Dedifferentiated amniotic fluid mesenchymal stem cell (primary cell): ENCODE measurements around the gene JARID2.

Source experiments
- DNase-seq: peaks from one replicate; pipeline ENCODE4 v3.0.0-alpha.2; 2016; ENCODE audit errors: extremely low spot score

The JARID2 gene

GRCh38 chr6:15507221-15507620 lies 261.4 kb downstream of the JARID2 start:
- DNase-seq: no peak

DNA sequence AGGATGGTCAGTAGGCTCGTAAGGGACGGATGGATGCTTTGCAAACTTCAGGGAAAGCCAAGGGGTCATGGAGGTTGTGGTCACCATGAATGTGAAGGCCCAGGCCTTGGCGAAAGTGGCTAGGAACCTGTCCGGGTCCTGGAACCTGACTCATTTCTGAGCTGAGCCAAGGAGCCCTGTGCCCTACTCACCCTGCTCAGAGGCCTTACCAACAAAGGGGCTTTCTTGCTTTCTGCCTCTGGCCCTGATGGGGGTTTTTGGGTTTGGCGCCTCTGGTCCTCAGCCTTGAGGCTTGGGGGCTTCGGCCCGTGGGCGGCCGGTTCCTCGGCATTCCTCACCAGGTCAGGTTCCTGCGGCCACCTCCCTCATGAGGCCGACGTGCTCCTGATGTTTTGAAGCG lies 261.9 kb downstream of the JARID2 start:
- DNase-seq: no peak

DNA sequence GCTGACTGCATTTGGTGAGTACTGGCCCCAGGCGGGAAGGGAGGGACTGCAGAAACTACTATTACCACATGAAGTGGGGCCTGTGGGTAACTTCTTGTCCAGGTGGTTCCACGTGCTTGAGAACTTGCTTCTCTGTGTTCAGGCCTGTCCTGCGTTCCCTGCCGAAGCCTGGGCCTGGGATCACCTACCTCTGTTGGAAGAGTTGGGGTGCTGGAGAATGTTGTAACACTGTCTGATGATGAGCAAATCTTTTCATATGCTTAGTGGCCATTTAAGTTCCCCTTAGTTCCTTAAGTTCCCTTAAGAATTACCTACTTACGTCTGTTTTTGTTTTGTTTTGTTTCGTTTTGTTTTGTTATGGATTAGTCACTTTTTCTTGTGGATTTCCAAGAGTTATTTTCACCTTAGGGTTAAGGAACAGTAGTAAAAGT lies 262.6 kb downstream of the JARID2 start:
- no peak for DNase-seq

GRCh38 chr6:15508931-15509330 lies 263.1 kb downstream of the JARID2 start:
- DNase-seq: no peak

- DNase-seq: no peak
These were observed 263.6 kb downstream of the JARID2 start for GRCh38 chr6:15509335-15509933.

GRCh38 chr6:15510121-15510520 lies 264.3 kb downstream of the JARID2 start:
- no peak for DNase-seq

DNA sequence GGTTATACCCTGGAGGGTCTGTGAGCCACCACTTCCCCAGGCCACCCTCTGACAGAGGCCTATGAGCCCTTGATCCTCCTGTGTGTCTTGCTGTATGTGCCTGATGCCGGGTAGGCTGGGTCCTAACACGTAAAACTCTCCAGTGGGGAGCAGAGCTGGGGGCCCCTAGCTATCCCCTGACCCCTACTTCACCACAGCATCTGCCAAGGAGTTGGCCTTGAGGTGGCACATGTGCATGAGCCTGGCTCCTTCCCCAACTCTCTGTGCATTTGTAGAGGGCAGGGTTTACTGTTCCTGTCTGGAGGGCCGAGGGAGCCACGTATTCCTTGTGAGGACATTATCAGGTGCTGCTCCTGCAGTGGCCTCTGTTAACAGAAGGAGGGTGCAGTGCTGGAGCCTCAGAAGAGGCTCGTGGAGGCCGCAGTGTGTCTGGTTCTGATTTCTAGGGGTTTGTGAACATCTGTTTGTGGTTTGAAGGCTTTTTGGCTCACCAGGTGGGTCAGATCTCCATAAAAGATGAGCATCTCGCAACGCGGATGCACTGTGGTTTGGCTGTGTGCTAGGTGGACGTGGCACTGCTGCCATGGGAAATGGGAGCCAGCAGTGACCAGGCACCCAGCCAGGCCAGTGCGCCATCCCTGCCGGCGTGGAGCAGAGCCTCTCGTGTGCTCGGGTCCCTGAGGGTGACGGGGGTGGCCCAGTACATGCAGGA lies 264.8 kb downstream of the JARID2 start:
- no peak for DNase-seq

- DNase-seq: no peak
These were observed 265.6 kb downstream of the JARID2 start for GRCh38 chr6:15511248-15512125.

GRCh38 chr6:15512126-15512525 lies 266.3 kb downstream of the JARID2 start:
- no peak for DNase-seq

GRCh38 chr6:15512721-15513120 lies 266.9 kb downstream of the JARID2 start:
- no peak for DNase-seq

DNA sequence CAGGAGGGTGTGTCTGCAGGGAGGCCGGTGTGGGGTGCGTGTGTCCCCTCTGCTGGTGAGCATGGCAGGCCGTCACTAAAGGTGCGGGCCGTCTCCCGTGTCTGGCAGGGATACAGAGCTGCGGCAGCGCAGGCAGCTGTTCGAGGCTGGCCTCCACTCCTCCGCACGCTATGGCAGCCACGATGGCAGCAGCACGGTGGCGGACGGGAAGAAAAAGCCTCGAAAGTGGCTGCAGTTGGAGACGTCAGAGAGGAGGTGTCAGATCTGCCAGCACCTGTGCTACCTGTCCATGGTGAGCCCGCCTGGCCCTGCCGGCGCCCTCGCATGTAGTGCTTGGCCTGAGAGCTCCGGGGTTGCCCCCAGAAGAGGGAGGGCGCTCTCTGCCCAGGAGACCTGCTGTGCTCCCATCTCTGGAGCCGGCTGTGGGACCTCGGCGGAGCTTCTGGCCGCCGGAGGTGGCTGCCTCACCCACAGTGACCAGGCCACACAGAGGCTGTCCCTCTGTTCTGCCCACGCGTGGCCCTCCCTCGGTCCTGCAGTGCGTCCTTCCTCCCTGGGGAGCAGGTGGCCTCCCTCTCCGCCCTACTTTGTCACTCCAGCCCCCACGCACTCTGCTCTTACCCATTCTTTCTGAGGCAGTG lies 267.4 kb downstream of the JARID2 start:
- no peak for DNase-seq

DNA sequence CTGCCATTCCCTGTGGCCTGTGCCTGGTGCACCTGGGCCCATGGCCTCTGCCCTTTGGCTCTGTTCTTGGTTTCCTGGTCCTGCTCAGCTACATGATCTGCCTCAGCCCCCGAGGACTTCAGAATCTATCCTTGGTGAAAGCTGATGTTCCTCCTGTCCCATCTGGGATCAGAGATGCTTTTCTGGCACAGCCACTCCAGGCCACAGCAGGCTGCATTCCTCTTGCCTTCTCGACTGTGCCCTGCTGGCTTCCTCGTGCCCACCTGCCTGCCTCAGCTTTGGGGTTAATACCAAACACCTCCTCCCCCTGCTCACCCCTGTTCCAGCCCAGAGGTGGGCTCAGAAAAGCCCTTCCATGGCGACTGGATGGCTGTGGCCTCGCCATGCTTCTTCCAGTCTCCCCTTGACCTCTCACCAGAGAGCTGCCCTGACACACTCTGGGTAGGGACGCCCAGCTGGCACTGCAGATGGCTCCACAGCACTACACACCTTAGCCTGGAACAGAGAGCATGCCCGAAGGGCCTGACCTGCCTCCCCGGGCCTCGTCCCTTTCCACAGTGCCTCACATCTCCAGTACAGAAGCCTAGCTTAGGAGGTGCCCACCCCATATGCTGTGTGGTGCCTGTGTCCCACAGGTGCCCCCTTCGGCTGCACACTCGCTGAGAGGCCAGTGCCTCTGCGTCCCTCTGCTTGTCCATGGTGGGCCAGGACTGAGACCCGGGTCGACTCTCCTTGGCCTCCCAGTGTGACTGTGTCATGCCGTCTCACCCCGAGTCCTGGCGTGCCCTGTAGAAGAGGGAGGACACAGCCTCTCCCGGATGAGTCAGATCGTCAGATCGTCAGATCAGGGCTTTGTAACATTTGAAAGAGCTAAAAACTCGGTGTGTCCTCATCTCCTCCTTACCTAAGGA lies 268.2 kb downstream of the JARID2 start:
- no peak for DNase-seq

GRCh38 chr6:15515226-15515625 lies 269.4 kb downstream of the JARID2 start:
- DNase-seq: no peak

DNA sequence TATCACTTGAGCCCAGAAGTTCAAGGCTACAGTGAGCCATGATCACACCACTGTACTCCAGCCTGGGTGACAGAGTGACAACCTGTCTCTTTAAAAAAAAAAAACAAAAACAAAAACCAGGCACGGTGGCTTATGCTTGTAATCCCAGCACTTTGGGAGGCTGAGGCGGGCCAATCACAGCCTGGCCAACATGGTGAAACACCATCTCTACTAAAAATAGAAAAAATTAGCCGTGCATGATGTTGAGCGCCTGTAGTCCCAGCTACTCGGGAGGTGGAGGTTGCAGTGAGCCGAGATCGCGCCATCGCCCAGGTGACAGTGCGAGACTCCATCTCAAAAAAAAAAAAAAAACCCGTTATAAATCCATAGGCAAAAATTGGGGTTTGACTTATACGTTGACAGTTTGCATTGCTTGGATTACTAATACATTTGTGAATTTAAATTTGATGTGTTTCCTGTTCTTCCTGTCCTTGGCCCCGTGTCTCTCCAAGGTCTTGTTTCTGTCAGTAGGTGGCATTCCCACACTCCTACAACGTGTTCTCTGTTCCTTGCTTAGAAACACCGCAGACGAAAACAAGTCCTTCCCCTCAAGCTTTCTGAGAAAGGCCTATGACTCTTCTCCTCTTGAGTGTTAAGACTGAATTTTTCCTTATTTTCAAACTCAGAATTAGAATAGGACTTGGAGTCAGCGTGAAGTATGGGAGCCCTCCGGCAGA lies 269.9 kb downstream of the JARID2 start:
- DNase-seq: no peak

DNA sequence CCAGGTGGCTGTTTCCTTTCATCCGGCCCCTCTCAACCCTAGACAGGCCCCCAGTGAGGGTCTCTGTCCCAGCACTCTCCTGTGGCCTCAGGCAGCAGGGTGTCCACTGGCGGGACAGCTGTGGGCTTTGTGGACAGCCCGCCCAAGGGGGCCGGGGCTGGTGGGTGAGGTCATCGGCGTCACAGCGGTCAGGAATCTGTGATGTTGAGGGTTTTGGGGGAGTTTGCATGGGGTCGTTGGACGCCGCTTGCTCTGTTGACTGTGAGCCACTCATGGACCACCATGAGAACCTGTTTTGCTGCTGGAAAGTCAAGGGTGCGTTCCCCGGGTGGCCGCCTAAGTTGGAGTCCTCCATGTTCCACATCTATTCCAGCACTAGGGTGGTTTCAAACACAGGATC lies 270.5 kb downstream of the JARID2 start:
- no peak for DNase-seq

- no peak for DNase-seq
These were observed 271.2 kb downstream of the JARID2 start for GRCh38 chr6:15516923-15517560.

DNA sequence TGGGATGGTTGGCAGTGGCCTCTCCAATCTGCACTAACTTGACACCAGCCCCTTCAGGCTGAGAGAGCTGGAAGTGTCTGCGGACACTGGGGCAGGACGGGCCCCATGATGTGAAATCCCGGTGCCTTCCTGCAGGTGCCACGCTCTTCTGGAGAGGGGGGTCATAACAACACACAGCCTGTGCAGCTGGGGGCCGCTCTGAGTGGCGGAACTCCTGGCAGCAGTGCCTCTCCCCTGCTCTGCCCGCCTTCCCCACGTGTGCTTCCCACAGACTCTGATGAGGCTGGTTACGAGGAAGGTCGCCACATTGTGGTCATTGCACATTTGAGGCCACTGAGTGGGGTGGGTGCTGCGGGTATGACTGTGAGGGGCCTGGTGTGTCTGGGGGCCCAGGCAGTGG lies 271.7 kb downstream of the JARID2 start:
- no peak for DNase-seq

DNA sequence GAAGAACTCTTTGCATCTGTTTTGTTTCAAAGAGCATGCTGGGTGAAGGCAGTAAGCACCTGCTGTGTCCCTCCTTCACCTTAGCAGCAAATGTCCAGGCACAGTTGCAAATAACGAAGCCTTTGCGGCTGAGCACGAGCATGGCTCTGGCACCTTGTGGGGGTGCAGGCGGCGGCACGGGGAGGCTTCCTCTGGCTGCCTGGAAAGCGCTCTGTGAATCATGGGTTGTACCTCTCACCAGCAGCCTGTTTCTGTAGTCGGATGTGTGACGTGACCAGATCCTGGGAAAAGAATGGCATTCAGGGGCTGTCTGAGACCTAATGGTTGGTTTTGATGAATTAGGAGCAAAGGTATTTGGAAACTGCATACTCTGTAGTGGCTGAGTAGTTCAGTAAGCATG lies 272.2 kb downstream of the JARID2 start:
- no peak for DNase-seq

DNA sequence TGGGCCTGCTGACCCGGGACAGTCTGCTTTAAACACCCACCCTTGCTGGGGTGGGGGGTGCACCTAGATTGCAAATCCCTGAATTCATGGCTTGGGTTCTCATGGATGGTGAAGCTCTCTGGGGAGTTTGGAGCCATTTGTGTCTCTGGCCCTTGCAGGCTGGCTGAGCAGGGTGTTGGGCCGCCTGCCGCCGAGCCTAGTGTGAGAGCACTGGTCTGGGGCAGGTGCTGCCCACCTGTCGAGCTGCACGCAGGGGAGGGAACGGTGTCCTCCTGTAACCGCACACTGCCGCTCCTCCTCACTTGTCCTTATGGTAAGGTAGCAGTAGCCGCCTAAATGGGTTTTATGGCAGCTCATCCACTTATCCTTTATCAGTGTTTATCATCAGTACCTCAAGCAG lies 273.0 kb downstream of the JARID2 start:
- DNase-seq: no peak

- no peak for DNase-seq
These were observed 273.8 kb downstream of the JARID2 start for GRCh38 chr6:15519681-15520080.
